OCI-LY3 (cell line): ENCODE measurements around the gene CEP55.
"Not testable (repeated sequence)": the region's sequence is repeated elsewhere in the genome, so short reads cannot be mapped to it uniquely, and the experiment has no call there.

Experiments
- H2AFZ ChIP-seq: fragments of 200-600, 300-600 bp; shearing (Covaris generic); 2 replicates; pipeline ENCODE4 v1.6.0; 2014; ENCODE audit warnings: antibody characterized with exemption, low read depth, low read length
- H3K27ac ChIP-seq: fragments of 200-600, 300-600 bp; sonication (generic); 2 replicates; pipeline ENCODE4 v1.5.1; 2014; ENCODE audit warnings: mild to moderate bottlenecking, low read length, moderate library complexity, mixed read lengths
- H3K27me3 ChIP-seq: fragments of 200-600, 300-600 bp; sonication (generic); 2 replicates; pipeline ENCODE4 v1.6.1; 2014; ENCODE audit warnings: low read depth, low read length, mixed read lengths
- H3K36me3 ChIP-seq: fragments of 200-600, 300-600 bp; sonication (generic); replicated peaks from 2 replicates; pipeline ENCODE3; 2014; ENCODE audit warnings: low read depth, low read length, mixed read lengths
- H3K4me1 ChIP-seq: fragments of 300-600, 200-600 bp; sonication (generic); 2 replicates; pipeline ENCODE4 v1.6.1; 2014; ENCODE audit warnings: low read length, mixed read lengths
- H3K4me2 ChIP-seq: fragments of 200-600, 300-600 bp; sonication (generic); 2 replicates; pipeline ENCODE4 v1.6.1; 2014; ENCODE audit warnings: low read length, mixed read lengths
- H3K4me3 ChIP-seq: fragments of 300-600, 200-600 bp; sonication (generic); 2 replicates; pipeline ENCODE4 v1.5.1; 2014; ENCODE audit warnings: antibody characterized with exemption, mild to moderate bottlenecking, low read length, moderate library complexity
- H3K79me2 ChIP-seq: fragments of 300-600, 200-600 bp; shearing (Covaris generic); 2 replicates; pipeline ENCODE4 v1.6.1; 2014; ENCODE audit warnings: mild to moderate bottlenecking, low read length, mixed read lengths
- H3K9ac ChIP-seq: fragments of 300-600, 200-600 bp; shearing (Covaris generic); 2 replicates; pipeline ENCODE4 v1.6.0; 2014; ENCODE audit warnings: mild to moderate bottlenecking, low read length, moderate library complexity
- H3K9me3 ChIP-seq: fragments of 200-600, 300-600 bp; shearing (Covaris generic); 2 replicates; pipeline ENCODE4 v1.6.1; 2014; ENCODE audit warnings: low read length, mixed read lengths; ENCODE audit not compliant: insufficient read depth
- H4K20me1 ChIP-seq: fragments of 200-600, 300-600 bp; sonication (generic); 2 replicates; pipeline ENCODE4 v1.6.1; 2016; ENCODE audit warnings: low read length, mixed read lengths; ENCODE audit not compliant: insufficient read depth
- CTCF ChIP-seq: fragments of 200-600, 300-600 bp; sonication (generic); IDR thresholded peaks from 2 replicates; pipeline ENCODE4 v1.5.1; 2014; ENCODE audit warnings: antibody characterized with exemption, low read length, low read depth
- EZH2phosphoT487 ChIP-seq: fragments of 200-600 bp; shearing (Covaris generic); IDR thresholded peaks from 2 replicates; pipeline ENCODE4 v1.6.1; 2018; ENCODE audit warnings: antibody characterized with exemption, mixed run types, low read depth

CEP55 gene

GRCh38 chr10:93541402-93542357, 45.3 kb downstream of the CEP55 start:
- H3K9ac ChIP-seq, result no peak overlapping the region
- H3K27me3 ChIP-seq, result no peaks in the 10 kb centered on the region
- no peaks in the 10 kb centered on the region for H3K4me1 ChIP-seq
- no peak overlapping the region for H3K4me2 ChIP-seq
- no peak overlapping the region for H3K27ac ChIP-seq
- H2AFZ ChIP-seq, result no peak overlapping the region
- no peaks in the 10 kb centered on the region for H3K9me3 ChIP-seq
- peak; percentile 29 for TF ChIP-seq CTCF
- TF ChIP-seq EZH2phosphoT487, result no peak
- no peaks in the 10 kb centered on the region for H4K20me1 ChIP-seq
- H3K36me3 ChIP-seq, result no peaks in the 10 kb centered on the region
- H3K4me3 ChIP-seq, result no peak overlapping the region
- no peaks in the 10 kb centered on the region for H3K79me2 ChIP-seq

GRCh38 chr10:93542358-93542791, 46.0 kb downstream of the CEP55 start:
- Histone ChIP-seq H2AFZ (no peak overlapping the region), H4K20me1 (no peaks in the 10 kb centered on the region), H3K9ac (no peak overlapping the region), H3K36me3 (no peaks in the 10 kb centered on the region), H3K4me3 (no peak overlapping the region), H3K4me1 (no peaks in the 10 kb centered on the region), H3K27ac (no peak overlapping the region), H3K4me2 (no peak overlapping the region), H3K9me3 (no peaks in the 10 kb centered on the region), H3K27me3 (no peaks in the 10 kb centered on the region), H3K79me2 (no peaks in the 10 kb centered on the region)
- TF ChIP-seq CTCF, result no peak
- TF ChIP-seq EZH2phosphoT487, result no peak

- H3K4me1 ChIP-seq, result not testable (repeated sequence)
Observed at GRCh38 chr10:93546995-93547394, 50.6 kb downstream of the CEP55 start.

GRCh38 chr10:93547522-93547921, 51.1 kb downstream of the CEP55 start:
- Histone ChIP-seq H3K27me3 (no peaks in the 10 kb centered on the region), H3K36me3 (no peaks in the 10 kb centered on the region), H3K4me3 (no peak overlapping the region), H3K4me2 (no peak overlapping the region), H3K79me2 (no peaks in the 10 kb centered on the region), H3K27ac (no peak overlapping the region), H3K9ac (no peak overlapping the region), H3K4me1 (no peaks in the 10 kb centered on the region), H3K9me3 (no peaks in the 10 kb centered on the region), H2AFZ (no peak overlapping the region), H4K20me1 (no peaks in the 10 kb centered on the region)
- TF ChIP-seq CTCF (no peak), EZH2phosphoT487 (no peak)

More at GRCh38 chr10:93546995-93547394, 50.6 kb downstream of the CEP55 start:
- not testable (repeated sequence) for H4K20me1 ChIP-seq, H3K79me2 ChIP-seq, H3K4me2 ChIP-seq, H2AFZ ChIP-seq, H3K27me3 ChIP-seq, H3K9ac ChIP-seq, H3K4me3 ChIP-seq, H3K27ac ChIP-seq, H3K9me3 ChIP-seq, H3K36me3 ChIP-seq
